NCI-H187 treated with DMSO at 0.1 percent for 48 hours (cell line): Measurements from ENCODE around the gene WDFY2.

Experiments used
- DNase-seq: peaks from one replicate; lab custom pipeline; 2025; lab: John Stamatoyannopoulos, UW

WDFY2 gene

GRCh38 chr13:51707461-51707860, 123.2 kb downstream of the WDFY2 start:
- DNase-seq = no peak

GRCh38 chr13:51713807-51714206, 129.5 kb downstream of the WDFY2 start:
- no peak for DNase-seq

GRCh38 chr13:51714663-51715168, 130.5 kb downstream of the WDFY2 start:
- DNase-seq = no peak

GRCh38 chr13:51715613-51716012, 131.4 kb downstream of the WDFY2 start:
- no peak for DNase-seq

- no peak for DNase-seq
These were observed 133.6 kb downstream of the WDFY2 start for GRCh38 chr13:51717786-51718398.

- DNase-seq = no peak
These were observed 135.1 kb downstream of the WDFY2 start for GRCh38 chr13:51719394-51719793.

GRCh38 chr13:51721496-51721895, 137.2 kb downstream of the WDFY2 start:
- DNase-seq = no peak

GRCh38 chr13:51723529-51723928, 139.3 kb downstream of the WDFY2 start:
- no peak for DNase-seq

- DNase-seq = no peak
These were observed 140.5 kb downstream of the WDFY2 start for GRCh38 chr13:51724721-51725120.

GRCh38 chr13:51726446-51727193, 142.4 kb downstream of the WDFY2 start:
- no peak for DNase-seq

- no peak for DNase-seq
These were observed 143.5 kb downstream of the WDFY2 start for GRCh38 chr13:51727634-51728274.

- no peak for DNase-seq
These were observed 144.0 kb downstream of the WDFY2 start for GRCh38 chr13:51728275-51728673.

GRCh38 chr13:51728972-51729371, 144.7 kb downstream of the WDFY2 start:
- no peak for DNase-seq

GRCh38 chr13:51729866-51730553, 145.7 kb downstream of the WDFY2 start:
- DNase-seq = no peak

GRCh38 chr13:51730927-51731326, 146.7 kb downstream of the WDFY2 start:
- no peak for DNase-seq

- no peak for DNase-seq
These were observed 147.5 kb downstream of the WDFY2 start for GRCh38 chr13:51731759-51732158.

GRCh38 chr13:51733374-51734298, 149.4 kb downstream of the WDFY2 start:
- DNase-seq = no peak

GRCh38 chr13:51734786-51735185, 150.5 kb downstream of the WDFY2 start:
- no peak for DNase-seq

- DNase-seq = no peak
These were observed 153.3 kb downstream of the WDFY2 start for GRCh38 chr13:51737609-51738008.

GRCh38 chr13:51738226-51738905, 154.1 kb downstream of the WDFY2 start:
- no peak for DNase-seq
